ENCODE results near the gene PLBD2. TPM values are rescaled to one million over a fixed set of nuclear protein-coding genes. Genes with fewer than 3 reads are reported as not detected.

Gene PLBD2
- total and polyA plus RNA-seq, 10 of the 15 experiments (the other 5 are each of a cell fraction or from before 2014, with no cell fraction given), result 1.4 to 16.6 (median 5.9) TPM

DNA sequence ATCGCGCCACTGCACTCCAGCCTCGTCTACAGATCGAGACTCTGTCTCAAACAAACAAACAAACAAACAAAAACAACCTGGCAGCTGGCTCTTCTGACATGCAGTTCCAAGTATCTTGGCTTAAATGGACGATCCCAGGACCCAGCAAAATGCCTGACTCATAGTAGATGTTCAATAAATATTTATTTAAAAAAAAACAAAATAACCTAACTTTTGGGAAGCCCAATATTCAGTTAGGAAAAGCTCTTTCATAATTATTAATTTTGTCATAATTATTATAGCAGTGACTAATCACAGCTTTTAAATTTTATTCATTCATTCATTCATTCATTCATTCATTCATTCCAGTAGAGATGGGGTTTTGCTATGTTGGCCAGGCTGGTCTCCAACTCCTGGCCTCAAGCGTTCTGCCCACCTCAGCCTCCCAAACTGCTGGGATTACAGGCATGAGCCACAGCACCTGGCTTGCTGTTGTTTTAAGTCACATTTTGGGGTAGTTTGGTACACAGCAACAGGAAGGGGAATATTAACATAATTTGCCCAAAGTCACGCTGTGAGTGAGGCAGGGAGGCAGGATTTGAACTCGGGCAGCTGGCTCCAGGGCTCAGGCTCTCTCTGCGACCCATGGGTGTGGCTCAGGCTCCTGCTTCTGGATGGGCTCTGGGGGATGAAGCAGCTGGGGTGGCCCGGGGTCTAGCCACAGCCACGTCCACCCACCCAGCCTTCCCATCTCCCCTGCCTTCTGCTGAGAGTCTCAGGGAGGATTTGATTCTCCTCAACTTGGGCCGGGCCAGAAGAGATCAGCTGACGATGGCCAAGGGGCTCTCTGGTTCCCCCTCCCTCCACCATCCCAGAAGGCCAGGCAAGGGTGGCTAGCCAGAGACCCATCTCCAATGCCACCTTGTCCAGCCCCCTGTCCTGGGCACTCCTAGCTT lies 42.9 kb downstream of the PLBD2 start:
- TF ChIP-seq ZNF24 (IDR thresholded peaks at IDR 0.05), result peak; percentile 62; the same call in 1 of the 2 replicates
- TF ChIP-seq, protein P1, sequence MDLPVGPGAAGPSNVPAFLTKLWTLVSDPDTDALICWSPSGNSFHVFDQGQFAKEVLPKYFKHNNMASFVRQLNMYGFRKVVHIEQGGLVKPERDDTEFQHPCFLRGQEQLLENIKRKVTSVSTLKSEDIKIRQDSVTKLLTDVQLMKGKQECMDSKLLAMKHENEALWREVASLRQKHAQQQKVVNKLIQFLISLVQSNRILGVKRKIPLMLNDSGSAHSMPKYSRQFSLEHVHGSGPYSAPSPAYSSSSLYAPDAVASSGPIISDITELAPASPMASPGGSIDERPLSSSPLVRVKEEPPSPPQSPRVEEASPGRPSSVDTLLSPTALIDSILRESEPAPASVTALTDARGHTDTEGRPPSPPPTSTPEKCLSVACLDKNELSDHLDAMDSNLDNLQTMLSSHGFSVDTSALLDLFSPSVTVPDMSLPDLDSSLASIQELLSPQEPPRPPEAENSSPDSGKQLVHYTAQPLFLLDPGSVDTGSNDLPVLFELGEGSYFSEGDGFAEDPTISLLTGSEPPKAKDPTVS (IDR thresholded peaks at IDR 0.05; ENCODE audit: low read depth, low read length), result no peak

GRCh38 chr12:113402586-113403260 lies 44.3 kb downstream of the PLBD2 start:
- ATAC-seq (no peak), FAIRE-seq (no peak), DNase-seq (ENCODE audit: low read depth, low spot score) (no peak)
- Histone ChIP-seq H3K4me2 (ENCODE audit: control insufficient read depth, insufficient read depth) (no peak overlapping the region), H3K36me3 (ENCODE audit: control insufficient read depth in 2 of 2, insufficient read depth in 2 of 2, low read length in 1 of 2) (no peaks in the 10 kb centered on the region), H3K79me2 (ENCODE audit: control insufficient read depth, insufficient read depth, low read length) (no peaks in the 10 kb centered on the region), H2AFZ (ENCODE audit: control insufficient read depth, low read depth, low read length) (no peak overlapping the region), H3K9me3 (replicated peaks; ENCODE audit: control insufficient read depth, insufficient read depth, low read length) (no peaks in the 10 kb centered on the region), H3K4me3 (no peak overlapping the region), H3K4me1 (ENCODE audit: control insufficient read depth, insufficient read depth, low read length) (peaks cover 10% of the 10 kb centered on the region; the same call in 1 of the 2 replicates), H3K27ac (ENCODE audit: control insufficient read depth, insufficient read depth) (no peak overlapping the region), H4K20me1 (ENCODE audit: control insufficient read depth, insufficient read depth) (no peaks in the 10 kb centered on the region), H3K9ac (ENCODE audit: control insufficient read depth, insufficient read depth, low read length) (no peak overlapping the region), H3K27me3 (replicated peaks in 1 of 2; ENCODE audit: control insufficient read depth in 2 of 2, insufficient read depth in 2 of 2, low read length in 1 of 2) (no peaks in the 10 kb centered on the region)
- CTCF ChIA-PET, result no interaction called here
- 79% methylated on average over 23 of the region's 23 CpGs for WGBS (ENCODE audit: insufficient coverage, insufficient replicate concordance, low lambda C conversion rate, missing lambda C conversion rate)
- POLR2A ChIA-PET, result no interaction called here
- intact Hi-C loops (cut with micrococcal nuclease; ENCODE audit: unreplicated experiment) (no loop called here), in situ Hi-C loops (cut with MboI) (no loop called here)
- SMC1A ChIA-PET (ENCODE audit: uncharacterized antibody, unreplicated experiment), result no interaction called here
- RAD21 ChIA-PET (ENCODE audit: unreplicated experiment), result no interaction called here
- BruUV-seq (replicated peaks), result no TSS peak
- TF ChIP-seq IRF3 (IDR thresholded peaks at IDR 0.05) (no peak), MTA2 (IDR thresholded peaks at IDR 0.05; ENCODE audit: low read depth) (no peak), RELB (IDR thresholded peaks at IDR 0.05; ENCODE audit: low read depth) (no peak), SKIL (IDR thresholded peaks at IDR 0.05; ENCODE audit: low read depth, poor library complexity, severe bottlenecking) (no peak), YBX1 (IDR thresholded peaks at IDR 0.05) (no peak)

More for the DNA sequence above, 42.9 kb downstream of the PLBD2 start:
- H4K20me1 ChIP-seq (ENCODE audit: control insufficient read depth, insufficient read depth), result no peaks in the 10 kb centered on the region
- H3K4me3 ChIP-seq, result no peak overlapping the region
- no peaks in the 10 kb centered on the region for H3K79me2 ChIP-seq (ENCODE audit: control insufficient read depth, insufficient read depth, low read length)
- ChIA-PET RAD21 (ENCODE audit: unreplicated experiment) (no interaction called here), CTCF (no interaction called here), POLR2A (no interaction called here), SMC1A (ENCODE audit: uncharacterized antibody, unreplicated experiment) (no interaction called here)
- intact Hi-C loops (cut with micrococcal nuclease; ENCODE audit: unreplicated experiment), result no loop called here
- no peaks in the 10 kb centered on the region for H3K36me3 ChIP-seq (ENCODE audit: control insufficient read depth in 2 of 2, insufficient read depth in 2 of 2, low read length in 1 of 2)
- H3K9ac ChIP-seq (ENCODE audit: control insufficient read depth, insufficient read depth, low read length), result no peak overlapping the region
- 51% methylated on average over 13 of the region's 13 CpGs for WGBS (ENCODE audit: insufficient coverage, insufficient replicate concordance, low lambda C conversion rate, missing lambda C conversion rate)
- H3K9me3 ChIP-seq (replicated peaks; ENCODE audit: control insufficient read depth, insufficient read depth, low read length), result no peaks in the 10 kb centered on the region
- peaks cover 10% of the 10 kb centered on the region; the same call in 1 of the 2 replicates for H3K4me1 ChIP-seq (ENCODE audit: control insufficient read depth, insufficient read depth, low read length)
- no peak overlapping the region for H3K27ac ChIP-seq (ENCODE audit: control insufficient read depth, insufficient read depth)
- FAIRE-seq (no peak), DNase-seq (ENCODE audit: low read depth, low spot score) (no peak), ATAC-seq (no peak)
- in situ Hi-C loops (cut with MboI), result no loop called here
- no peaks in the 10 kb centered on the region for H3K27me3 ChIP-seq (replicated peaks in 1 of 2; ENCODE audit: control insufficient read depth in 2 of 2, insufficient read depth in 2 of 2, low read length in 1 of 2)
- H2AFZ ChIP-seq (ENCODE audit: control insufficient read depth, low read depth, low read length), result no peak overlapping the region
- no peak overlapping the region for H3K4me2 ChIP-seq (ENCODE audit: control insufficient read depth, insufficient read depth)
- BruUV-seq (replicated peaks), result no TSS peak

Data from GM12878 (cell line).